Measurements from ENCODE around the gene CTAGE8. TPM values are rescaled to one million over a fixed set of nuclear protein-coding genes. Genes with fewer than 3 reads are reported as not detected.

Gene CTAGE8, protein sequence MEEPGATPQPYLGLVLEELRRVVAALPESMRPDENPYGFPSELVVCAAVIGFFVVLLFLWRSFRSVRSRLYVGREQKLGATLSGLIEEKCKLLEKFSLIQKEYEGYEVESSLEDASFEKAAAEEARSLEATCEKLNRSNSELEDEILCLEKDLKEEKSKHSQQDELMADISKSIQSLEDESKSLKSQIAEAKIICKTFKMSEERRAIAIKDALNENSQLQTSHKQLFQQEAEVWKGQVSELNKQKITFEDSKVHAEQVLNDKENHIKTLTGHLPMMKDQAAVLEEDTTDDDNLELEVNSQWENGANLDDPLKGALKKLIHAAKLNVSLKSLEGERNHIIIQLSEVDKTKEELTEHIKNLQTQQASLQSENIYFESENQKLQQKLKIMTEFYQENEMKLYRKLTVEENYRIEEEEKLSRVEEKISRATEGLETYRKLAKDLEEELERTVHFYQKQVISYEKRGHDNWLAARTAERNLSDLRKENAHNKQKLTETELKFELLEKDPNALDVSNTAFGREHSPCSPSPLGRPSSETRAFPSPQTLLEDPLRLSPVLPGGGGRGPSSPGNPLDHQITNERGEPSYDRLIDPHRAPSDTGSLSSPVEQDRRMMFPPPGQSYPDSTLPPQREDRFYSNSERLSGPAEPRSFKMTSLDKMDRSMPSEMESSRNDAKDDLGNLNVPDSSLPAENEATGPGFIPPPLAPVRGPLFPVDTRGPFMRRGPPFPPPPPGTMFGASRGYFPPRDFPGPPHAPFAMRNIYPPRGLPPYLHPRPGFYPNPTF
- total RNA-seq = not detected

GRCh38 chr7:144269188-144269587, at the start of gene CTAGE8:
Gene CTAGE8 (minus strand): TSS chr7:144269288. CDS start chr7:144269250, 38 bp downstream.

DNA sequence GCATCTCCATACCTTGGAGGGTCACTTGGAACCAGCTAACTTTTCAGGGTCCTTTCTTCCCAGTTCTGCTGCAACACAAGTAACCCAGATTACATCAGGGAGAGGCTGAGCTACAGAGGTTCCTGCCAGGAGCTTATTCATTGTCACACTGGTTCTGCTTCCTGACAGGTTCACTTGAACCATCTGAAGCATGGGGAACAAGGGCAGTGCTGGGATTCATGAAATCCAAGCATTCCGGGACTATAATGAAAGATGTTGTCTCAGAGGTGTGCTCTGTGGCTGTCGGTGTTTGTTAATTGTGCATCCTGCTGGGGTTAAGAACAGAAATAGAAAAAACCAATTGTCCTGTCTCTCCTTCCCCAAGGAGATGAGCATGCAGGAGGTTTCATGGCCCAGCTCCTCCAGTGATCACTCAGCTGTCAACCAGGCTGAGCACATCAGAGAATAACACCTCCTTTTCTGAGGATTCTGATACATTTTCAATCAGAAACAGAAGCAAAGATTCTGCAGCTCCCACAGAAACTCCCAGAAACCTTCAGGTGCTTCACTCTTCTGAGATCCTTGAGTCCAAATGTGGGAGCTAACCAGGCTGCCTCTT, 42.9 kb upstream of the CTAGE8 start, which contains the start of gene OR2A1:
TSS of gene OR2A1 (plus strand) at position 548 of the 598 bp plus-strand sequence. CDS start 5,706 bp downstream, outside the sequence.

GRCh38 chr7:144264692-144265091, 4.4 kb downstream of the CTAGE8 start, which contains the start of gene OR2A7:
Gene OR2A7 (minus strand): TSS chr7:144264792. CDS start chr7:144259628, 5,164 bp downstream.

GRCh38 chr7:144239365-144239764, 29.7 kb downstream of the CTAGE8 start, which contains the start of gene OR2A42:
Gene OR2A42 (minus strand): TSS chr7:144239605. CDS start chr7:144232843, 6,762 bp downstream.

Other genes starting within 250 kb of the CTAGE8 start
- gene OR2A5, start 220.3 kb downstream of the CTAGE8 start, total RNA-seq = not detected
- not detected for gene OR2A25, start 199.5 kb downstream of the CTAGE8 start, total RNA-seq
- gene OR2A12, start 183.0 kb downstream of the CTAGE8 start, total RNA-seq = not detected
- not detected for gene OR2A2, start 159.7 kb downstream of the CTAGE8 start, total RNA-seq
- gene OR2A14, start 146.1 kb downstream of the CTAGE8 start, total RNA-seq = not detected
- 1.2 TPM for gene CTAGE4, start 85.8 kb downstream of the CTAGE8 start, total RNA-seq
- 1.4 TPM for gene ARHGEF35, start 73.5 kb downstream of the CTAGE8 start, total RNA-seq
- gene OR2A42, start 29.7 kb downstream of the CTAGE8 start, total RNA-seq = under 0.01 TPM
- gene OR2A7, start 4.5 kb downstream of the CTAGE8 start, total RNA-seq = 0.69 TPM
- gene OR2A1, start 43.1 kb upstream of the CTAGE8 start, total RNA-seq = not detected
- 1.8 TPM for gene ARHGEF5, start 86.1 kb upstream of the CTAGE8 start, total RNA-seq
- gene NOBOX, start 134.4 kb upstream of the CTAGE8 start, total RNA-seq = not detected

Data from diencephalon (tissue), 1 donor.